Measurements from ENCODE around the gene RGS11.

Gene RGS11

GRCh38 chr16:275786-276232, at the start of gene RGS11:
TSS of gene RGS11 (minus strand) at chr16:275944. CDS start at chr16:275911, 33 bp downstream.
- no peaks in the 10 kb centered on the region for H3K36me3 ChIP-seq (replicated peaks)
- no peak for DNase-seq
- H3K27ac ChIP-seq: no peak within 1 kb of the TSS
- peak within 1 kb of the TSS; percentile 37 for H3K4me3 ChIP-seq (ENCODE audit: low read depth, low read length)
- TF ChIP-seq CTCF (IDR thresholded peaks at IDR 0.05; ENCODE audit: low read depth, low read length, missing control alignments): no peak
- in situ Hi-C loops (cut with HindIII; ENCODE audit: low pct_ligation_motif_present, low sequenced_read_pairs): no loop called here
- peaks cover 10% of the 10 kb centered on the region for H3K27me3 ChIP-seq (replicated peaks)

DNA sequence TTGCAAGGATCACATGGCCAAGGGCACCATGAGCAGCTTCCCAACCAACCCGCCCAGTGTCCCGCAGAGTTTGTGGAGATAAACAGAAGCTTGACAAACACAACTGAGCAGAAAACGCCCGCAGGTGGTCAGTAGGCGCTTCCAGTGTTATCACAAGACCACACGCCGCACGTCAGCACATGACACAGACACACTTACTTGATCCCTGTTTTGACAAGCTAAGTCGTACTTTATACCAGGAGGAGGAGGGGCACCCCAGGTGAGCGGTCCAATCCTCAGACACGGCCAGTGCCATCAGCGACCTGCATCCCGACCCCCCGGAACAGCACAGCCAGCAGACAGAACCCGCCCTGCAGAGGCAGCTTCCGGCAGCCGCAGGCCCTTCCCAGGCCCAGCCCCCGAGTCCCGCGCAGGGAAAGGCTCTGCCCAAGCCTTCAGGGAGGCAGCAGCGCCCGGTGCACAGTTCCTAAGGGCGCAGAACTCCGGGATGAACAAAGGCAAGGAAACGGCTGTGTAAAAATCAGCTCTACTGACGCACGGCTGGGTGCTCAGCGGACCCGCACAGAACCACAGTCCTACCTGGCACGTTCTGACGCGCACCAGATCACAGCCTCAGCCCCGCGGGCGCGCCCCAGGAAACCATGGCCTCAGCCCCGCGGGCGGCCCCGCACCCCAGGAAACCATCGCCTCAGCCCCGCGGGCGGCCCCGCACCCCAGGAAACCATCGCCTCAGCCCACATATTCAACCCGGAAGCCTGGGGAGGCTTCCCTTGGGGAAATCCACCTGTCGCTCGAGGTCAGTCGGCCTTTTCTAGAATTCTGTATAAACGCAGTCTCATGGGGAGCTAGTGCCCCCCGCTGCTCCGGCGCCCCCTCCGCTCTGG, 48.9 kb upstream of the RGS11 start:
- TF ChIP-seq CTCF (IDR thresholded peaks at IDR 0.05; ENCODE audit: low read depth, low read length, missing control alignments): no peak
- no peak overlapping the region for H3K27ac ChIP-seq
- no peak for DNase-seq
- in situ Hi-C loops (cut with HindIII; ENCODE audit: low pct_ligation_motif_present, low sequenced_read_pairs): no loop called here
- H3K4me3 ChIP-seq (ENCODE audit: low read depth, low read length): no peak overlapping the region
- no peaks in the 10 kb centered on the region for H3K27me3 ChIP-seq (replicated peaks)
- H3K36me3 ChIP-seq (replicated peaks): peaks cover 3% of the 10 kb centered on the region

DNA sequence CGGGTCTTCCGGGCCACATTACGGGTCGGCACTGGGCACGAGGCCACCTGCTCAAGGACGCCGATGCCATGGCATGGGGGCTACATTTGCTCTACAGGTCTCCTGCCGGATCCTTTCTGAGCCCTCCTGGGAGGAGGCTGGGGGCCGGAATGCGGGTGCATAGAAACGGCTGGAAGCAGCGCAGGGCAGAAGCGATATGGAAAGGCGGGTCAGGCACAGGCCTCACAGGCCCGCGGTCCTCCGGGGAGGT, 48.4 kb upstream of the RGS11 start:
- H3K27me3 ChIP-seq (replicated peaks): no peaks in the 10 kb centered on the region
- peaks cover 3% of the 10 kb centered on the region for H3K36me3 ChIP-seq (replicated peaks)
- H3K4me3 ChIP-seq (ENCODE audit: low read depth, low read length): no peak overlapping the region
- DNase-seq: no peak
- no peak overlapping the region for H3K27ac ChIP-seq
- TF ChIP-seq CTCF (IDR thresholded peaks at IDR 0.05; ENCODE audit: low read depth, low read length, missing control alignments): no peak
- in situ Hi-C loops (cut with HindIII; ENCODE audit: low pct_ligation_motif_present, low sequenced_read_pairs): no loop called here

GRCh38 chr16:322476-323143, 46.9 kb upstream of the RGS11 start:
- DNase-seq: no peak
- TF ChIP-seq CTCF (IDR thresholded peaks at IDR 0.05; ENCODE audit: low read depth, low read length, missing control alignments): no peak
- no peaks in the 10 kb centered on the region for H3K27me3 ChIP-seq (replicated peaks)
- in situ Hi-C loops (cut with HindIII; ENCODE audit: low pct_ligation_motif_present, low sequenced_read_pairs): no loop called here
- H3K27ac ChIP-seq: no peak overlapping the region
- no peak overlapping the region for H3K4me3 ChIP-seq (ENCODE audit: low read depth, low read length)
- peaks cover 3% of the 10 kb centered on the region for H3K36me3 ChIP-seq (replicated peaks)

GRCh38 chr16:321532-321931, 45.8 kb upstream of the RGS11 start:
- Histone ChIP-seq H3K4me3 (ENCODE audit: low read depth, low read length) (no peak overlapping the region), H3K27me3 (replicated peaks) (no peaks in the 10 kb centered on the region), H3K27ac (no peak overlapping the region), H3K36me3 (replicated peaks) (peaks cover 3% of the 10 kb centered on the region)
- no peak for DNase-seq
- TF ChIP-seq CTCF (IDR thresholded peaks at IDR 0.05; ENCODE audit: low read depth, low read length, missing control alignments): no peak
- in situ Hi-C loops (cut with HindIII; ENCODE audit: low pct_ligation_motif_present, low sequenced_read_pairs): no loop called here

Data from brain microvascular endothelial cell (primary cell).